Subcutaneous abdominal adipose tissue (tissue), 5 donors: Measurements from ENCODE around the gene SHISA6.

Experiments
- H3K27ac ChIP-seq: one replicate; pipeline ENCODE4 v1.7.0; 2013; ENCODE audit warnings: low read depth, mild to moderate bottlenecking, inconsistent platforms, low read length, moderate library complexity
- H3K27me3 ChIP-seq, 5 donors: one replicate each; pipeline ENCODE4 v1.7.0; 2013; ENCODE audit warnings: low read length in 5 of 5, inconsistent platforms in 1 of 5; ENCODE audit not compliant: control insufficient read depth in 5 of 5, insufficient read depth in 4 of 5
- H3K36me3 ChIP-seq, 5 donors: one replicate each; pipeline ENCODE4 v1.7.0; 2013; ENCODE audit warnings: low read length in 5 of 5; ENCODE audit not compliant: control insufficient read depth in 5 of 5, insufficient read depth in 5 of 5
- H3K4me1 ChIP-seq, 5 donors: one replicate each; pipeline ENCODE4 v1.7.0; 2013; ENCODE audit warnings: low read length in 5 of 5, mild to moderate bottlenecking in 3 of 5, moderate library complexity in 1 of 5; ENCODE audit not compliant: control insufficient read depth in 5 of 5, insufficient read depth in 5 of 5
- H3K4me3 ChIP-seq, 5 donors: one replicate each; pipeline ENCODE4 v1.7.0; 2013; ENCODE audit warnings: low read length in 5 of 5, low read depth in 1 of 5
- H3K9ac ChIP-seq, 5 donors: one replicate each; pipeline ENCODE4 v1.7.0; 2013; ENCODE audit warnings: low read length in 5 of 5, mild to moderate bottlenecking in 4 of 5, moderate library complexity in 3 of 5
- H3K9me3 ChIP-seq, 5 donors: one replicate each; pipeline ENCODE4 v1.7.0; 2013; ENCODE audit warnings: low read length in 5 of 5; ENCODE audit not compliant: control insufficient read depth in 5 of 5
- donor health status: healthy.
- donor health status: healthy.
- donor health status: healthy.
- donor health status: healthy.
- donor health status: healthy.

Gene SHISA6

DNA sequence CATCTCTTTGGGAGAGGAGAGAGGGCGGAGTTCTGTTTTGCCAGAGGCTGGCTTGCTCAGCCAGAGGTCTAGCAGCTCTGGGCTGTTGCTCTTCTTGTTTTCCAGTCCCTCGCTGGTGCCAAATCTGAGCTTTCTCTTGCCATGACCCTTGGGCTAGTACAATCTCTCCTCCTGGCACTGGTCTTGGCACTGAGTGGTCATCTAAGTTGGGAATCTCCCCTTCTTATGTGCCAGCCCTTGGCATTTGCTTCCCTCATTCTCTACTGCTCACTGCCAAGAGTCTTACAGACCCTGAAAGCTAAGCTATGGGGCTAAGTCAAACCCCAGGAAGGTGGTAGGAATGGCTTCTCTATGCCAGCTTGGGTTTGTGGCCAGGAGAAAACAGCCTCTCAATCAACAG lies 148.6 kb downstream of the SHISA6 start:
- H3K27ac ChIP-seq = no peak overlapping the region
- no peaks in the 10 kb centered on the region for H3K36me3 ChIP-seq
- peaks cover 0 to 3% (median 0%) of the 10 kb centered on the region in 5 donors for H3K9me3 ChIP-seq
- no peak overlapping the region for H3K9ac ChIP-seq
- H3K27me3 ChIP-seq = no peaks in the 10 kb centered on the region
- no peak overlapping the region for H3K4me3 ChIP-seq
- H3K4me1 ChIP-seq = peaks cover 0 to 9% (median 4%) of the 10 kb centered on the region in 5 donors

DNA sequence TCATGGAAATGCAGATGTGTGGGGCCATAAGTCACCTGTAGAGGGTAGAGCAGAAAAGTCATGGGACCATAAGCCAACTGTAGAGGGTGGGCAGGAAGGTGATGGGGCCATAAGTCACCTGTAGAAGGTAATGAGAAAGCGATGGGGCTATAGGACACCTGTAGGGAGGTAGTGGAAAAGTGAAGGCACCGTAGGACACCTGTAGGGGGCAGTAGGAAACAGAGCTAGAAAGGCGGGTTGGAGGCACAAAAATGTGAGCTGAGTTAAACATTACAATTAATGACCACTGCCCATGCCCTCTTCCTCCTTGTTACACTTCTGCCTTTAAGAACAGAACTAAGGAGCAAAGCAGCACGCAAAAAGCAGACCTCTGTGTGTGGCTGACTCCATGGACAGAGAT lies 150.1 kb downstream of the SHISA6 start:
- Histone ChIP-seq H3K4me3 (no peak overlapping the region), H3K36me3 (no peaks in the 10 kb centered on the region), H3K9ac (no peak overlapping the region), H3K9me3 (peaks cover 0 to 3% (median 0%) of the 10 kb centered on the region in 5 donors), H3K27ac (no peak overlapping the region), H3K4me1 (peaks cover 0 to 9% (median 4%) of the 10 kb centered on the region in 5 donors), H3K27me3 (no peaks in the 10 kb centered on the region)

DNA sequence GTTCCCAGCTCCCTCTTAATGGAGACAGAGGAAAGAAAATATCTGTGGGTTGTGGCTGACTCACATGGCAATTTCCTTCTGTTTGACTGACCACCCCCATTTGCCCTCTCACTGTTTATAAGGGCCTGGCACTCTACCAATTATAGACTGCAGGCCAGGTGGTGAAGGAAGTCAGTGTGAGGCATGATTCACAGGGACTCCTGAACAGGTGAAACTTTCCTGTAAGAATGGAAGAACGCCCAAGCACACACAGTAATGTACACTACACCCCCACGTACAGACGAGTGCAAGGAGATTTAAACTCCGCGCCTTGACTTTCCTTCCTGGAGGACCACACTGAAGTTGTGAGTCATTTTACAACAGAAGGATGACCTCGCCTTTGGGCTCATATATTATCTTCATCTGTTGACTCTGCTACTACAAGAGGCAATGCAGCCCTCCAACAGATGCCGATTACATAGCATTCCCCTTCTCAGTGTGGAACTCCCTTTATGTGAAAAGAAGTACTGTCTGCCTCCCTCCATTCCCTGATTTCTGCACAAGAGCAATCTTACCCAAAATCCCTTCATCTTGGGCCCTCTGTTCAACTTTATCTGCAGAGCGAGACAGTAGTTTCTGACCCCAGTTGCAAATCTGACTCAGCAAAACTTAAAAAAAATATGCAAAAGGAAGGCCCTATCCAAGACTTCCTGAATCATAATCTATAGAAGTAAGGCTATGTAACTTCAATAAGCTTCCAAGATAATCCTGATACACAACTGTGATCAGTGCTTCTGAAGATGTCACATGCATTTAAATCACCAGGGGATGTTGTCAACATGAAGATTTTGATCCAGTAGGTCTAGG lies 163.6 kb downstream of the SHISA6 start:
- Histone ChIP-seq H3K27ac (no peak overlapping the region), H3K9ac (no peak overlapping the region), H3K27me3 (no peaks in the 10 kb centered on the region), H3K9me3 (peaks cover 3 to 15% (median 11%) of the 10 kb centered on the region in 5 donors), H3K4me3 (no peak overlapping the region), H3K36me3 (no peaks in the 10 kb centered on the region), H3K4me1 (no peaks in the 10 kb centered on the region)

DNA sequence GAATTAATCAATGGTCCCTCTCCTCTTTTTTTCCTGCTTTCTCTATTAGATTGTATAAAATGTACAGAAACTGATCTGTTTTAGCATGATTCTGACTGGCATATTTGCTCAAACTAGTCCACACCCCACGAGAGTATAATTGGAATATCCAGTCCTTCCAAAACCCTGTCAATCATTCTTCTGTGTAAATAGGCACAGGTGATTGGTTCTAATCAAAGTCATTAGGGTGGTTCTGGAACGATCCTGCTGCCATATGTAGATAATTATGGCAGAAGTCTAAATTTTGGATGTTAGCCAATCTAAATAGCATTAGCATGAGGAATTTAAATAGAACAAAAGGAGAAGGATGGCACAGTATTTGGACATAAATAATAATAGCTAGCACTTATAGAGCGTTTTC lies 165.7 kb downstream of the SHISA6 start:
- no peaks in the 10 kb centered on the region for H3K36me3 ChIP-seq
- peaks cover 3 to 10% (median 8%) of the 10 kb centered on the region in 5 donors for H3K9me3 ChIP-seq
- no peak overlapping the region for H3K9ac ChIP-seq
- H3K4me1 ChIP-seq = no peaks in the 10 kb centered on the region
- no peak overlapping the region for H3K27ac ChIP-seq
- no peaks in the 10 kb centered on the region for H3K27me3 ChIP-seq
- H3K4me3 ChIP-seq = no peak overlapping the region

DNA sequence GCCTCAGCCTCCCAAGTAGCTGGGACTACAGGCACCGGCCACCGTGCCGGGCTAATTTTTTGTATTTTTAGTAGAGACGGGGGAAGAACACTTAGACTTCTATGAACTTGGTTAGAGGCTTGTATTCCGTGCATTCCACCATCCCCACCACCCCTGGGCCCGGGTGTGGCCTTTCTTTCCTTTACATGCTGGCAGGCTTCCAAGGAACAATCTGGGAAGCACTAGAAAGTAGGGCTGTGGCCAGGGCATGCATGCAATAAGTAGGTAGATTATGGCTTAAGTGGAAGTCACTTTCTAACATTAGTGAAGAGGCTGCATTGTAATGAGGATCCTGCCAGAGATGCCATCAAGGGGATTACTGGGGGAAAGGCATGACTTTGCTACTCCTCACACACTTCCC lies 171.6 kb downstream of the SHISA6 start:
- H3K27me3 ChIP-seq = no peaks in the 10 kb centered on the region

DNA sequence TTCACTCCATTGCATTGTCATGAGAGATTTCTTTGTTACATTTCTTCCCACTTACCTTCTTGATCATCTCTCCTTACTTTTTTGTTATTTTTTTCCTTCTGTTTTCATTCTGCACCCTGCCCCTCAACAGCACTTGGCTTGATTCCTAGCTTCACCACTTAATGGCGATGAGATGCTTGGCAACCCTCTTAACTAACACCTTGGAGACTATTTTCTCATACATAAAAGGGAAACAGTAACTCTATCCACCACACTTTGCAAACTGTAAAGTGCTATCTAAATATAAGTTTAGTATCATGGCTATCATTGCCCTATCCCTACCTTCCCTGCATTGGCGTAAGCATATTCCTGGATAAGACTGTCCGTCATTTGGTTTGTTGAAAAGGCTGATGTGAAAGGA lies 177.3 kb downstream of the SHISA6 start:
- Histone ChIP-seq H3K4me3 (no peak overlapping the region), H3K9ac (no peak overlapping the region), H3K27me3 (no peaks in the 10 kb centered on the region), H3K4me1 (no peaks in the 10 kb centered on the region), H3K36me3 (no peaks in the 10 kb centered on the region), H3K27ac (no peak overlapping the region), H3K9me3 (peaks cover 0 to 3% (median 0%) of the 10 kb centered on the region in 5 donors)

More for the DNA sequence above, 171.6 kb downstream of the SHISA6 start:
- Histone ChIP-seq H3K27ac (no peak overlapping the region), H3K9ac (no peak overlapping the region), H3K9me3 (no peaks in the 10 kb centered on the region), H3K4me3 (no peak overlapping the region), H3K4me1 (no peaks in the 10 kb centered on the region), H3K36me3 (no peaks in the 10 kb centered on the region)

DNA sequence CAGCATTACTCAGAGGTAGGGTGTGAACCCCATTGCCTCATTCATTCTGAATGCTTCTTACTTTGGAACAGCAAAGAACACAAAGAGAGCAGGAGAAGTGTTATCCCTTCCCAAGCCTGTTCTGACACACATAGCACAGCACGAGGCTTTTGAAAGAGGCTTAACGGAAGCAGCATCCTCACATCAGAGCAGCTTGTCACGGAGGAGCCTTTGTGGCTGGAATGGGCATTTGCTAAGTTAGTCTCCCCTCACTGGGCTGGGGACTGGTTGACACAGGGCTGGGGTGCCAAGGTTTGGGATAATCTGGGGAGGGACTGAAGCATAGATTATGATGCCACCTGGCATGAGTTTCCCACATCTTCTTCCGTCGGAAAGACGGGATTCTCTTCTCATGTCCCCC lies 189.7 kb downstream of the SHISA6 start:
- Histone ChIP-seq H3K4me1 (no peaks in the 10 kb centered on the region), H3K9ac (no peak overlapping the region), H3K36me3 (no peaks in the 10 kb centered on the region), H3K9me3 (peaks cover 0 to 4% (median 0%) of the 10 kb centered on the region in 5 donors), H3K27me3 (no peaks in the 10 kb centered on the region), H3K27ac (no peak overlapping the region), H3K4me3 (no peak overlapping the region)

DNA sequence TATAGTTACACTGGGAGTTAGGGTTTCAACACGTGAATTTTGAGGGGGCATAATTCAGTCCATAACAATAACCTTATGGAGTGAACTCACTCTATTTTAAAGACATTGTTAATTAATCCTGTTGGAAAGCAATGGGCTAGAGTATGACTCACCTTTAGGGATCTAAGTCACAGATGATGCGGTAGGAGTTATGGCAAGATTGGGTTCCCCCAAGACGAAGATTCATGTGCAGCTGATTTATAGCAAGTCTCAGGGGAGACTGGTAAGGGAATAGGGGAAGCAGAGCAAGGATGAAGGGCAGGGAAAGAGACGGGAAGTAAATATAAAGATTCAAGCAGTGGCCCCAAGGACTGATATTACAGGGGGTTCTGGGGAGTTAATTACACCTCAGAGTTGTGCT lies 197.7 kb downstream of the SHISA6 start:
- H3K27me3 ChIP-seq = no peaks in the 10 kb centered on the region
- no peaks in the 10 kb centered on the region for H3K9me3 ChIP-seq
- no peak overlapping the region for H3K4me3 ChIP-seq
- H3K27ac ChIP-seq = no peak overlapping the region
- no peak overlapping the region for H3K9ac ChIP-seq
- no peaks in the 10 kb centered on the region for H3K4me1 ChIP-seq
- H3K36me3 ChIP-seq = no peaks in the 10 kb centered on the region

DNA sequence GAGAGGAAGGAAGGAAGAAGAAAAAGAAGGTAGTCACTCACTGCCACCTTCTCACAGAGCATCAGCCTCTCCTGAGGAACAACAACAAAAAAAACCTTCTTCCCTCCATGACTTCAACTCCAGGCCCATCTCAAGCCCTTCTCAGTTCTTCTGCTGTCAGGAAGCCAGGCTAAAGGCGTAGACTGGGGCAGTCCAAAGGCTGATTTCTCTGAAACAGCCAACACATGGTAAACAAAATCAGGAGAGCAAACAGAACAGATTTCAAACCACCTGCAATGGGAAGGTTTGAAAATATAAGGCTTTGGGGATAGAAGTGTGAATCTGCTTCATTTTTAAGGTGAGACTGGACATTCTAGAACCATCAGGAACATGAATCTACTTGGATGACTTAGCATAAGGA lies 200.0 kb downstream of the SHISA6 start:
- Histone ChIP-seq H3K36me3 (no peaks in the 10 kb centered on the region), H3K27me3 (no peaks in the 10 kb centered on the region), H3K4me1 (peaks cover 0 to 5% (median 0%) of the 10 kb centered on the region in 5 donors), H3K4me3 (no peak overlapping the region), H3K9ac (no peak overlapping the region), H3K27ac (no peak overlapping the region), H3K9me3 (no peaks in the 10 kb centered on the region)

DNA sequence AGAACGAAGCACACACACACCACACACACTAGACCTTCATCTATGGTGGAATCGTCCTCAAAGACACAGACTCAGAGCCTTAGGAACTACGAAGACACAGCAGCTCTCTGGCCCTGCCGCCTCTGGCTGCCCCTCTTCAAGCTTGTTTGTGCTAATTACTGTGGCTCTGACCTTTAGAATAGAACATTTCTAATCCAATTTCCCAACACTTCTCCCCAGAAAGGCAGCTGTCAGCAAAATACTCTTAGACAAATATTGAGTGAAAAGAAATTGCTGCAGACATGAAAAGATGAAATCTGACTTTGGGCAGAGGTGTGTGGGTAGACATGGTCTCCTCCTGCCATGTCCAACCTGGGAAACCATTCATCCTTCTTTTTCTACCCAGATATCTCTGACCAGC lies 205.3 kb downstream of the SHISA6 start:
- no peaks in the 10 kb centered on the region for H3K27me3 ChIP-seq
- H3K9me3 ChIP-seq = no peaks in the 10 kb centered on the region
- H3K36me3 ChIP-seq = no peaks in the 10 kb centered on the region
- no peak overlapping the region for H3K4me3 ChIP-seq
- peaks cover 0 to 32% (median 4%) of the 10 kb centered on the region in 5 donors for H3K4me1 ChIP-seq
- H3K9ac ChIP-seq = no peak overlapping the region
- H3K27ac ChIP-seq = no peak overlapping the region
